Stimulated activated naive B cell treated with anti-CD40 and anti-IgM and Interleukin-4, amounts not matched to agents 10 μg/mL and 1 μg/mL and 100 μg/mL, for 72 hours (primary cell): ENCODE results near the gene SRXN1.

Experiments
- ATAC-seq, 2 donors: fragments of 150-1000 bp; cut with Tn5 transposase; replicated peaks; 2 replicates each; pipeline ENCODE4 v1.10.0; 2021; ENCODE audit warnings: moderate library complexity in 1 of 2
- DNase-seq: peaks from one replicate; pipeline ENCODE4 v3.0.0; 2021
- H3K27ac Mint-ChIP-seq: one replicate; pipeline ENCODE4 v1.8.0; 2022; ENCODE audit warnings: mild to moderate bottlenecking, mixed read lengths
- H3K27me3 Mint-ChIP-seq, 2 donors: one replicate each; pipeline ENCODE4 v1.8.0; 2022; ENCODE audit warnings: mixed read lengths in 2 of 2
- H3K36me3 Mint-ChIP-seq, 2 donors: one replicate each; pipeline ENCODE4 v1.8.0; 2022; ENCODE audit warnings: mixed read lengths in 2 of 2, mild to moderate bottlenecking in 1 of 2
- H3K4me1 Mint-ChIP-seq, 2 donors: one replicate each; pipeline ENCODE4 v1.8.0; 2022; ENCODE audit warnings: mixed read lengths in 2 of 2, mild to moderate bottlenecking in 1 of 2
- H3K4me3 Mint-ChIP-seq, 2 donors: one replicate each; pipeline ENCODE4 v1.8.0; 2022; ENCODE audit warnings: mild to moderate bottlenecking in 2 of 2, mixed read lengths in 2 of 2, moderate library complexity in 1 of 2
- H3K9me3 Mint-ChIP-seq, 2 donors: one replicate each; pipeline ENCODE4 v1.8.0; 2022; ENCODE audit warnings: mixed read lengths in 2 of 2, mild to moderate bottlenecking in 1 of 2

The SRXN1 gene

GRCh38 chr20:654417-654750 is 1.4 kb upstream of the SRXN1 start:
- ATAC-seq: no peak
- H3K36me3 Mint-ChIP-seq: peaks cover 22 to 24% of the 10 kb centered on the region in 2 donors
- H3K9me3 Mint-ChIP-seq: no peaks in the 10 kb centered on the region
- H3K4me1 Mint-ChIP-seq: peaks cover 30 to 47% of the 10 kb centered on the region in 2 donors
- H3K4me3 Mint-ChIP-seq: peak overlapping the region; percentile 5 to 37
- H3K27ac Mint-ChIP-seq: no peak overlapping the region
- DNase-seq: no peak
- peaks cover 31 to 47% of the 10 kb centered on the region in 2 donors for H3K27me3 Mint-ChIP-seq

- no peak for ATAC-seq
- peak overlapping the region; percentile 78 for H3K27ac Mint-ChIP-seq
These were observed 803 bp upstream of the SRXN1 start for GRCh38 chr20:653590-654416.

GRCh38 chr20:652615-653109 is 338 bp downstream of the SRXN1 start:
- Mint-ChIP-seq H3K36me3 (peaks cover 39 to 41% of the 10 kb centered on the region in 2 donors), H3K4me3 (peak overlapping the region; percentile 85 to 86), H3K27me3 (peaks cover 20 to 40% of the 10 kb centered on the region in 2 donors), H3K4me1 (peaks cover 30 to 47% of the 10 kb centered on the region in 2 donors), H3K9me3 (no peaks in the 10 kb centered on the region), H3K27ac (peak overlapping the region; percentile 73)
- ATAC-seq (peak in 1 of 2 donors; percentile 16), DNase-seq (no peak)

More at GRCh38 chr20:653590-654416, 803 bp upstream of the SRXN1 start:
- peaks cover 28 to 29% of the 10 kb centered on the region in 2 donors for H3K36me3 Mint-ChIP-seq
- peaks cover 30 to 52% of the 10 kb centered on the region in 2 donors for H3K27me3 Mint-ChIP-seq
- peak overlapping the region; percentile 85 to 86 for H3K4me3 Mint-ChIP-seq
- H3K4me1 Mint-ChIP-seq: peaks cover 30 to 47% of the 10 kb centered on the region in 2 donors
- DNase-seq: no peak
- no peaks in the 10 kb centered on the region for H3K9me3 Mint-ChIP-seq

GRCh38 chr20:651713-652614 is 1.0 kb downstream of the SRXN1 start:
- Mint-ChIP-seq H3K4me1 (peaks cover 30 to 49% of the 10 kb centered on the region in 2 donors), H3K36me3 (peaks cover 46 to 48% of the 10 kb centered on the region in 2 donors), H3K27ac (peak overlapping the region; percentile 73), H3K4me3 (peak overlapping the region; percentile 85 to 86), H3K27me3 (peaks cover 20 to 33% of the 10 kb centered on the region in 2 donors), H3K9me3 (no peaks in the 10 kb centered on the region)
- ATAC-seq (peak in 1 of 2 donors; percentile 30), DNase-seq (no peak)

GRCh38 chr20:650954-651353 is 2.0 kb downstream of the SRXN1 start:
- no peaks in the 10 kb centered on the region for H3K9me3 Mint-ChIP-seq
- ATAC-seq (no peak), DNase-seq (no peak)
- H3K27ac Mint-ChIP-seq: peak overlapping the region; percentile 2
- peaks cover 30 to 55% of the 10 kb centered on the region in 2 donors for H3K4me1 Mint-ChIP-seq
- peak overlapping the region in 1 of 2 donors; percentile 27 for H3K4me3 Mint-ChIP-seq
- peaks cover 18 to 30% of the 10 kb centered on the region in 2 donors for H3K27me3 Mint-ChIP-seq
- peaks cover 51 to 54% of the 10 kb centered on the region in 2 donors for H3K36me3 Mint-ChIP-seq

- Mint-ChIP-seq H3K9me3 (no peaks in the 10 kb centered on the region), H3K27me3 (peaks cover 11 to 24% of the 10 kb centered on the region in 2 donors), H3K4me1 (peaks cover 30 to 55% of the 10 kb centered on the region in 2 donors), H3K4me3 (no peak overlapping the region), H3K36me3 (peaks cover 56% of the 10 kb centered on the region in 2 donors), H3K27ac (no peak overlapping the region)
- DNase-seq (no peak), ATAC-seq (no peak)
These were observed 2.7 kb downstream of the SRXN1 start for GRCh38 chr20:650281-650680.

- DNase-seq: no peak
- Mint-ChIP-seq H3K4me3 (no peak overlapping the region), H3K4me1 (peaks cover 26 to 49% of the 10 kb centered on the region in 2 donors), H3K27me3 (peaks cover 22 to 40% of the 10 kb centered on the region in 2 donors), H3K9me3 (no peaks in the 10 kb centered on the region), H3K27ac (no peak overlapping the region), H3K36me3 (peaks cover 58 to 69% of the 10 kb centered on the region in 2 donors)
- no peak for ATAC-seq
These were observed 5.5 kb downstream of the SRXN1 start for GRCh38 chr20:647479-648019.

GRCh38 chr20:646868-647233 is 6.1 kb downstream of the SRXN1 start:
- H3K4me3 Mint-ChIP-seq: no peak overlapping the region
- H3K36me3 Mint-ChIP-seq: peaks cover 55 to 69% of the 10 kb centered on the region in 2 donors
- ATAC-seq (no peak), DNase-seq (no peak)
- H3K9me3 Mint-ChIP-seq: no peaks in the 10 kb centered on the region
- peaks cover 22 to 38% of the 10 kb centered on the region in 2 donors for H3K27me3 Mint-ChIP-seq
- H3K27ac Mint-ChIP-seq: no peak overlapping the region
- H3K4me1 Mint-ChIP-seq: peaks cover 20 to 44% of the 10 kb centered on the region in 2 donors

- no peak overlapping the region for H3K4me3 Mint-ChIP-seq
- ATAC-seq: no peak
- no peak for DNase-seq
- H3K27me3 Mint-ChIP-seq: peaks cover 25 to 37% of the 10 kb centered on the region in 2 donors
- peaks cover 16 to 42% of the 10 kb centered on the region in 2 donors for H3K4me1 Mint-ChIP-seq
- H3K36me3 Mint-ChIP-seq: peaks cover 51 to 64% of the 10 kb centered on the region in 2 donors
- H3K9me3 Mint-ChIP-seq: no peaks in the 10 kb centered on the region
- H3K27ac Mint-ChIP-seq: no peak overlapping the region
These were observed 6.7 kb downstream of the SRXN1 start for GRCh38 chr20:646107-646867.

- H3K27me3 Mint-ChIP-seq: peaks cover 29 to 34% of the 10 kb centered on the region in 2 donors
- H3K9me3 Mint-ChIP-seq: no peaks in the 10 kb centered on the region
- ATAC-seq: peak; percentile 85 to 87
- no peak overlapping the region for H3K4me3 Mint-ChIP-seq
- DNase-seq: peak; percentile 60
- H3K36me3 Mint-ChIP-seq: peaks cover 45 to 58% of the 10 kb centered on the region in 2 donors
- peak overlapping the region; percentile 47 for H3K27ac Mint-ChIP-seq
- peaks cover 12 to 36% of the 10 kb centered on the region in 2 donors for H3K4me1 Mint-ChIP-seq
These were observed 7.5 kb downstream of the SRXN1 start for GRCh38 chr20:645318-646106.

- H3K4me1 Mint-ChIP-seq: peaks cover 7 to 29% of the 10 kb centered on the region in 2 donors
- DNase-seq (no peak), ATAC-seq (no peak)
- H3K4me3 Mint-ChIP-seq: no peak overlapping the region
- no peak overlapping the region for H3K27ac Mint-ChIP-seq
- H3K36me3 Mint-ChIP-seq: peaks cover 38 to 51% of the 10 kb centered on the region in 2 donors
- H3K27me3 Mint-ChIP-seq: peaks cover 25 to 34% of the 10 kb centered on the region in 2 donors
- no peaks in the 10 kb centered on the region for H3K9me3 Mint-ChIP-seq
These were observed 8.2 kb downstream of the SRXN1 start for GRCh38 chr20:644692-645317.

GRCh38 chr20:642398-643174 is 10.4 kb downstream of the SRXN1 start:
- DNase-seq (no peak), ATAC-seq (no peak)
- peak overlapping the region; percentile 14 for H3K27ac Mint-ChIP-seq
- peaks cover 17 to 29% of the 10 kb centered on the region in 2 donors for H3K36me3 Mint-ChIP-seq
- H3K9me3 Mint-ChIP-seq: no peaks in the 10 kb centered on the region
- no peak overlapping the region for H3K4me3 Mint-ChIP-seq
- H3K27me3 Mint-ChIP-seq: peaks cover 25 to 29% of the 10 kb centered on the region in 2 donors
- peaks cover 7 to 28% of the 10 kb centered on the region in 2 donors for H3K4me1 Mint-ChIP-seq
